Fibroblast of skin of left biceps (primary cell): ENCODE results near the gene PPP1R14B.
A peak's percentile ranks its signal among the peaks of the same experiment; 100 is the strongest.

ENCODE experiments used
- DNase-seq, 2 experiments: peaks; one replicate each; pipeline ENCODE4 v3.0.0-alpha.2; 2013; ENCODE audit warnings: low read depth in 2 of 2

Gene PPP1R14B

GRCh38 chr11:64281957-64282770, 35.4 kb upstream of the PPP1R14B start:
- no peak for DNase-seq

- DNase-seq: no peak
Observed at GRCh38 chr11:64278576-64279190, 31.9 kb upstream of the PPP1R14B start.

- DNase-seq: no peak
Observed at GRCh38 chr11:64276653-64277431, 30.1 kb upstream of the PPP1R14B start.

- DNase-seq: no peak
Observed at GRCh38 chr11:64275841-64276240, 29.1 kb upstream of the PPP1R14B start.

GRCh38 chr11:64275031-64275800, 28.5 kb upstream of the PPP1R14B start:
- DNase-seq: no peak

GRCh38 chr11:64269540-64270220, 22.9 kb upstream of the PPP1R14B start:
- DNase-seq: peak; percentile 100

GRCh38 chr11:64268893-64269539, 22.3 kb upstream of the PPP1R14B start:
- DNase-seq: no peak

- DNase-seq: no peak
Observed at GRCh38 chr11:64268025-64268892, 21.5 kb upstream of the PPP1R14B start.

- no peak for DNase-seq
Observed at GRCh38 chr11:64267207-64267945, 20.6 kb upstream of the PPP1R14B start.

GRCh38 chr11:64266339-64266738, 19.6 kb upstream of the PPP1R14B start:
- no peak for DNase-seq

GRCh38 chr11:64265176-64266160, 18.7 kb upstream of the PPP1R14B start:
- no peak for DNase-seq

GRCh38 chr11:64264371-64264852, 17.7 kb upstream of the PPP1R14B start:
- no peak for DNase-seq

- no peak for DNase-seq
Observed at GRCh38 chr11:64263947-64264317, 17.2 kb upstream of the PPP1R14B start.

GRCh38 chr11:64263021-64263946, 16.5 kb upstream of the PPP1R14B start:
- DNase-seq: no peak

- no peak for DNase-seq
Observed at GRCh38 chr11:64262271-64263002, 15.7 kb upstream of the PPP1R14B start.

- DNase-seq: no peak
Observed at GRCh38 chr11:64261556-64262080, 14.9 kb upstream of the PPP1R14B start.
